GM20431 (cell line): Measurements from ENCODE around the gene ENC1.

Source experiments
- in situ Hi-C: fragments of 300-500 bp; cut with MseI, MboI; formaldehyde crosslinking; loops from one replicate; pipeline ENCODE4 v1.15.0; 2020; ENCODE audit warnings: low sequenced_read_pairs; ENCODE audit not compliant: unreplicated experiment

Gene ENC1

GRCh38 chr5:74660140-74660539, 19.6 kb upstream of the ENC1 start:
- in situ Hi-C loops, result loop anchor here (25.0 kb wide), 2 partner anchors 252 to 1073 kb away; no protein-coding TSS in a partner anchor

- in situ Hi-C loops, result loop anchor here (10.0 to 25.0 kb wide), 3 partner anchors 253 to 1072 kb away; no protein-coding TSS in a partner anchor
These were observed 18.6 kb upstream of the ENC1 start for GRCh38 chr5:74659172-74659571.

GRCh38 chr5:74657165-74657564, 16.6 kb upstream of the ENC1 start:
- in situ Hi-C loops, result loop anchor here (10.0 to 25.0 kb wide), 3 partner anchors 255 to 1070 kb away; no protein-coding TSS in a partner anchor

- in situ Hi-C loops, result loop anchor here (10.0 to 25.0 kb wide), 3 partner anchors 257 to 1068 kb away; no protein-coding TSS in a partner anchor
These were observed 15.2 kb upstream of the ENC1 start for GRCh38 chr5:74655716-74656115.

GRCh38 chr5:74655206-74655605, 14.7 kb upstream of the ENC1 start:
- in situ Hi-C loops, result loop anchor here (10.0 to 25.0 kb wide), 3 partner anchors 257 to 1068 kb away; no protein-coding TSS in a partner anchor

GRCh38 chr5:74653991-74654390, 13.5 kb upstream of the ENC1 start:
- in situ Hi-C loops, result loop anchor here (10.0 to 25.0 kb wide), 3 partner anchors 258 to 1067 kb away; no protein-coding TSS in a partner anchor

- in situ Hi-C loops, result loop anchor here (10.0 to 25.0 kb wide), 3 partner anchors 260 to 1065 kb away; no protein-coding TSS in a partner anchor
These were observed 12.0 kb upstream of the ENC1 start for GRCh38 chr5:74652576-74652975.

GRCh38 chr5:74651710-74652109, 11.2 kb upstream of the ENC1 start:
- in situ Hi-C loops, result loop anchor here (10.0 to 25.0 kb wide), 3 partner anchors 261 to 1064 kb away; no protein-coding TSS in a partner anchor

- in situ Hi-C loops, result loop anchor here (25.0 kb wide), 1 partner anchor 612 kb away; no protein-coding TSS in a partner anchor
These were observed 9.0 kb upstream of the ENC1 start for GRCh38 chr5:74649421-74649973.

- in situ Hi-C loops, result loop anchor here (25.0 kb wide), 1 partner anchor 612 kb away; no protein-coding TSS in a partner anchor
These were observed 8.3 kb upstream of the ENC1 start for GRCh38 chr5:74648835-74649293.

- in situ Hi-C loops, result loop anchor here (25.0 kb wide), 1 partner anchor 610 kb away; no protein-coding TSS in a partner anchor
These were observed 6.6 kb upstream of the ENC1 start for GRCh38 chr5:74647096-74647495.

GRCh38 chr5:74643111-74643562, 2.6 kb upstream of the ENC1 start:
- in situ Hi-C loops, result loop anchor here (25.0 kb wide), 1 partner anchor 606 kb away; no protein-coding TSS in a partner anchor

- in situ Hi-C loops, result loop anchor here (25.0 kb wide), 1 partner anchor 605 kb away; no protein-coding TSS in a partner anchor
These were observed 2.0 kb upstream of the ENC1 start for GRCh38 chr5:74642543-74642863.

- in situ Hi-C loops, result loop anchor here (25.0 kb wide), 1 partner anchor 605 kb away; no protein-coding TSS in a partner anchor
These were observed 1.4 kb upstream of the ENC1 start for GRCh38 chr5:74641735-74642542.

GRCh38 chr5:74640954-74641734, 616 bp upstream of the ENC1 start:
- in situ Hi-C loops, result loop anchor here (25.0 kb wide), 1 partner anchor 604 kb away; no protein-coding TSS in a partner anchor

- in situ Hi-C loops, result loop anchor here (25.0 kb wide), 1 partner anchor 603 kb away; no protein-coding TSS in a partner anchor
These were observed 600 bp downstream of the ENC1 start for GRCh38 chr5:74639807-74640449.

GRCh38 chr5:74638970-74639806, 1.3 kb downstream of the ENC1 start:
- in situ Hi-C loops, result loop anchor here (25.0 kb wide), 1 partner anchor 602 kb away; no protein-coding TSS in a partner anchor

- in situ Hi-C loops, result loop anchor here (25.0 kb wide), 1 partner anchor 601 kb away; no protein-coding TSS in a partner anchor
These were observed 2.0 kb downstream of the ENC1 start for GRCh38 chr5:74638544-74638969.
